Liver (tissue), 9 donors: Measurements from ENCODE around the gene NUP107. TPM values are rescaled to one million over a fixed set of nuclear protein-coding genes. Genes with fewer than 3 reads are reported as not detected.

Source experiments
- DNase-seq: peaks from one replicate; pipeline ENCODE4 v3.0.0-alpha.2; 2017; ENCODE audit warnings: low spot score
- H3K27ac ChIP-seq, 2 donors: one replicate each; pipeline ENCODE4 v1.7.0; 2013; ENCODE audit warnings: inconsistent platforms in 2 of 2, low read length in 2 of 2, control low read depth in 1 of 2, low read depth in 1 of 2, mild to moderate bottlenecking in 1 of 2
- H3K27me3 ChIP-seq, 4 donors: one replicate each; pipeline versions ENCODE4 v1.6.1 to v1.7.0; 2013; ENCODE audit warnings: low read length in 3 of 4, inconsistent platforms in 1 of 4, mild to moderate bottlenecking in 1 of 4, moderate library complexity in 1 of 4; ENCODE audit not compliant: control insufficient read depth in 4 of 4, insufficient read depth in 4 of 4
- H3K36me3 ChIP-seq, 4 donors: one replicate each; pipeline versions ENCODE4 v1.6.1 to v1.7.0; 2013; ENCODE audit warnings: low read length in 3 of 4, mild to moderate bottlenecking in 3 of 4, low read depth in 1 of 4, moderate library complexity in 1 of 4; ENCODE audit not compliant: control insufficient read depth in 4 of 4, insufficient read depth in 3 of 4
- H3K4me1 ChIP-seq, 4 donors: one replicate each; pipeline versions ENCODE4 v1.6.1 to v1.7.0; 2013; ENCODE audit warnings: low read length in 3 of 4, mild to moderate bottlenecking in 3 of 4, moderate library complexity in 1 of 4; ENCODE audit not compliant: control insufficient read depth in 4 of 4, insufficient read depth in 4 of 4
- H3K4me3 ChIP-seq, 3 donors: one replicate each; pipeline versions ENCODE4 v1.6.1 to v1.7.0; 2013; ENCODE audit warnings: low read length in 3 of 3, control low read depth in 1 of 3, low read depth in 1 of 3, mild to moderate bottlenecking in 1 of 3
- H3K9ac ChIP-seq, 2 donors: one replicate each; pipeline ENCODE4 v1.7.0; 2013; ENCODE audit warnings: low read length in 2 of 2, mild to moderate bottlenecking in 2 of 2, moderate library complexity in 2 of 2, control low read depth in 1 of 2, low read depth in 1 of 2
- H3K9me3 ChIP-seq, 4 donors: one replicate each; pipeline versions ENCODE4 v1.6.1 to v1.7.0; 2013; ENCODE audit warnings: low read length in 3 of 4; ENCODE audit not compliant: control insufficient read depth in 4 of 4
- EGR1 ChIP-seq, 2 donors: IDR thresholded peaks; 2 replicates each; pipeline ENCODE4 v1.6.1; 2016 to 2018; ENCODE audit warnings: antibody characterized with exemption in 2 of 2, low read depth in 2 of 2
- FOXA1 ChIP-seq: IDR thresholded peaks from 2 replicates; pipeline ENCODE4 v1.6.1; 2016; ENCODE audit warnings: antibody characterized with exemption
- FOXA2 ChIP-seq: IDR thresholded peaks from 2 replicates; pipeline ENCODE4 v1.6.1; 2016; ENCODE audit warnings: antibody characterized with exemption
- GABPA ChIP-seq, 2 donors: IDR thresholded peaks in 1 of 2; conservative IDR thresholded peaks in 1 of 2; 2 replicates each; pipeline ENCODE4 v1.6.1; 2016; ENCODE audit warnings: antibody characterized with exemption in 2 of 2, mild to moderate bottlenecking in 1 of 2, moderate library complexity in 1 of 2
- HNF4A ChIP-seq, 2 donors: conservative IDR thresholded peaks; 2 replicates each; pipeline ENCODE4 v1.6.1; 2016; ENCODE audit warnings: antibody characterized with exemption in 2 of 2, mild to moderate bottlenecking in 2 of 2
- JUND ChIP-seq, 2 donors: IDR thresholded peaks; 2 replicates each; pipeline ENCODE4 v1.6.1; 2016; ENCODE audit warnings: antibody characterized with exemption in 2 of 2
- RAD21 ChIP-seq, 2 donors: IDR thresholded peaks; 2 replicates each; pipeline ENCODE4 v1.6.1; 2016; ENCODE audit warnings: antibody characterized with exemption in 2 of 2, mild to moderate bottlenecking in 2 of 2
- RXRA ChIP-seq, 2 donors: IDR thresholded peaks; 2 replicates each; pipeline ENCODE4 v1.6.1; 2017 to 2018; ENCODE audit warnings: antibody characterized with exemption in 2 of 2, mild to moderate bottlenecking in 1 of 2
- SP1 ChIP-seq: IDR thresholded peaks from 2 replicates; pipeline ENCODE4 v1.6.1; 2018; ENCODE audit warnings: antibody characterized with exemption, mild to moderate bottlenecking
- YY1 ChIP-seq: IDR thresholded peaks from 2 replicates; pipeline ENCODE4 v1.6.1; 2016; ENCODE audit warnings: antibody characterized with exemption, mild to moderate bottlenecking
- WGBS: extraction: QIAGEN DNeasy Blood & Tissue Kit; methylation state at CpG from one replicate; pipeline ENCODE4 v1.1.7; 2013; 5-methylcytosine and 5-hydroxymethylcytosine counted together
- polyA plus RNA-seq, 2 donors: library from polyadenylated mRNA; stranded (reverse) in 1 of 2; unstranded in 1 of 2; fragments of 200-250 nt in 1 of 2; fragments of >200 nt in 1 of 2; fragmentation: Nextera tagmentation in 1 of 2; extraction: Ambion mirVana in 1 of 2; gene quantifications; one replicate each; pipeline versions ENCODE4 v1.2.1 to v1.2.3, GENCODE V29; 2013 to 2015
- total RNA-seq, 2 donors: library from RNA; depleted of rRNA; stranded (reverse); fragments of >200 nt; gene quantifications; one replicate each; pipeline ENCODE4 v1.2.3, GENCODE V29; 2014
- TF ChIP-seq, protein P1 (sequence below): IDR thresholded peaks from 2 replicates; pipeline ENCODE4 v1.6.1; 2016; ENCODE audit warnings: antibody characterized with exemption
- TF ChIP-seq, protein P2 (sequence below): fragments of 150-350 bp; IDR thresholded peaks from 2 replicates; pipeline ENCODE4 v1.5.1; 2017; ENCODE audit warnings: improper control_type of control experiment, low read depth, low read length; ENCODE audit not compliant: missing input control
- TF ChIP-seq, protein P3 (sequence below): IDR thresholded peaks from 2 replicates; pipeline ENCODE4 v1.6.1; 2016; ENCODE audit warnings: antibody characterized with exemption
- TF ChIP-seq, protein P4 (sequence below): IDR thresholded peaks from 2 replicates; pipeline ENCODE4 v1.6.1; 2016; ENCODE audit warnings: antibody characterized with exemption
- donor health status: healthy.
- donor health status: healthy.
- donor health status: healthy.
- donor health status: healthy.
- donor health status: healthy.

Gene NUP107
- total and polyA plus RNA-seq, 4 donors, result 6.3 to 38.3 (median 16.2) TPM

DNA sequence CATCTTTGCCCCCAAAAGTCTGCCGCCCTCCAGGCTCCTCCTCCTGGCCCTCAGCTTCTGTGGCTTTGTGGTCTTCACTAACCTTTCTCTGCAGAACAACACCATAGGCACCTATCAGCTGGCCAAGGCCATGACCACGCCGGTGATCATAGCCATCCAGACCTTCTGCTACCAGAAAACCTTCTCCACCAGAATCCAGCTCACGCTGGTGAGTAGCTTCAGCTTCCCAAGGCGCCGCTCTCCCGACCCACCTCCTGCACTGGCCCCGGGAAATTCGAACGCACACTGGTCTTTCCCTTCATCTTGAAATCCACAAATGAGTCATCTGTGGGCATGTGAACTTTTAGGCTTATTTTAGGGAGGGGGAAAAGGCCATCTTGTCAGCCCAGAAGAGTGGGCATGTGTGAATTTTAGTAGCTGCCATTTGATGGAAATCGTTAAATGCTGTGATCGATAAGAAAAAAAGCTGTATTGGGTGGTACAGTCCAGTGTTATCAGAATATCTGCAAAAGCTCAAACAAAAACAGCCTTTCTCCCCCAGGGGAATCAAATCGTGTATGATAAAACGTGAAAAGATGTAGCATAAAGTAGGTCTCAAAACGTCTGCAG is 59.9 kb downstream of the NUP107 start:
- WGBS, result 4% methylated on average over 15 of the region's 15 CpGs
- Histone ChIP-seq H3K36me3 (peaks cover 0 to 3% (median 0%) of the 10 kb centered on the region in 4 donors), H3K9me3 (no peaks in the 10 kb centered on the region), H3K9ac (peak overlapping the region; percentile 21 to 82), H3K4me1 (peaks cover 0 to 25% (median 10%) of the 10 kb centered on the region in 4 donors), H3K4me3 (peak overlapping the region; percentile 54 to 88 (median 65)), H3K27me3 (no peaks in the 10 kb centered on the region), H3K27ac (peak overlapping the region; percentile 77 to 78)
- DNase-seq, result peak; percentile 52
- TF ChIP-seq RAD21 (IDR thresholded peaks at IDR 0.05), result peak in 1 of 2 donors; percentile 41
- TF ChIP-seq, protein P1, sequence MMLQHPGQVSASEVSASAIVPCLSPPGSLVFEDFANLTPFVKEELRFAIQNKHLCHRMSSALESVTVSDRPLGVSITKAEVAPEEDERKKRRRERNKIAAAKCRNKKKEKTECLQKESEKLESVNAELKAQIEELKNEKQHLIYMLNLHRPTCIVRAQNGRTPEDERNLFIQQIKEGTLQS, result no peak

DNA sequence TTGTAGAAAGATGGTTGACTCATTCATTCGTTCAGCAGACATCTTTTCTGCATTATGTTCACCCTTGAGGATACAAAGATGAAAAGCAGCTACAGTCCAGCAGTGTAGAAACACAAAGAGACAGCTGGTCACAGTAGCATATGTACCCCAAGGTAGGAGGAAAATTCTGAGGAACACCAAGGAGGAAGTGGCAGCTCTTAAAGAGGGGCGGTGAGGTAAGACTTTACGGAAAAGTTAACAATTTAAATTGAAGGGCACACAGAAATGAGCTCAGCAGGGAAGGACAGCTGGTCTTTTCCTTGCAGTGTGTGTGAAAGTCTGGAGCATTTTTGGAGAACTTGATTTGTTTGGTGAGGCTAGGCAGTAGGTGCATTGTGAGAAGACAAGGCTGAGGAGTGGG is 62.7 kb downstream of the NUP107 start:
- H3K4me3 ChIP-seq, result no peak overlapping the region
- DNase-seq, result no peak
- 96% methylated on average over 3 of the region's 3 CpGs for WGBS
- H3K9ac ChIP-seq, result no peak overlapping the region
- H3K36me3 ChIP-seq, result peaks cover 0 to 8% (median 4%) of the 10 kb centered on the region in 4 donors
- no peaks in the 10 kb centered on the region for H3K9me3 ChIP-seq
- H3K27me3 ChIP-seq, result no peaks in the 10 kb centered on the region
- no peak overlapping the region for H3K27ac ChIP-seq
- H3K4me1 ChIP-seq, result peaks cover 0 to 25% (median 10%) of the 10 kb centered on the region in 4 donors
- TF ChIP-seq, protein P2, sequence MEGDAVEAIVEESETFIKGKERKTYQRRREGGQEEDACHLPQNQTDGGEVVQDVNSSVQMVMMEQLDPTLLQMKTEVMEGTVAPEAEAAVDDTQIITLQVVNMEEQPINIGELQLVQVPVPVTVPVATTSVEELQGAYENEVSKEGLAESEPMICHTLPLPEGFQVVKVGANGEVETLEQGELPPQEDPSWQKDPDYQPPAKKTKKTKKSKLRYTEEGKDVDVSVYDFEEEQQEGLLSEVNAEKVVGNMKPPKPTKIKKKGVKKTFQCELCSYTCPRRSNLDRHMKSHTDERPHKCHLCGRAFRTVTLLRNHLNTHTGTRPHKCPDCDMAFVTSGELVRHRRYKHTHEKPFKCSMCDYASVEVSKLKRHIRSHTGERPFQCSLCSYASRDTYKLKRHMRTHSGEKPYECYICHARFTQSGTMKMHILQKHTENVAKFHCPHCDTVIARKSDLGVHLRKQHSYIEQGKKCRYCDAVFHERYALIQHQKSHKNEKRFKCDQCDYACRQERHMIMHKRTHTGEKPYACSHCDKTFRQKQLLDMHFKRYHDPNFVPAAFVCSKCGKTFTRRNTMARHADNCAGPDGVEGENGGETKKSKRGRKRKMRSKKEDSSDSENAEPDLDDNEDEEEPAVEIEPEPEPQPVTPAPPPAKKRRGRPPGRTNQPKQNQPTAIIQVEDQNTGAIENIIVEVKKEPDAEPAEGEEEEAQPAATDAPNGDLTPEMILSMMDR, result no peak
- TF ChIP-seq EGR1 (IDR thresholded peaks at IDR 0.05; ENCODE audit: low read depth in 2 of 2), result no peak
- TF ChIP-seq GABPA (IDR thresholded peaks at IDR 0.05 in 1 of 2, conservative IDR thresholded peaks at IDR 0.05 in 1 of 2), result no peak
- no peak for TF ChIP-seq FOXA2
- no peak for TF ChIP-seq FOXA1
- TF ChIP-seq HNF4A (conservative IDR thresholded peaks at IDR 0.05), result no peak
- TF ChIP-seq, protein P1, result no peak
- no peak for TF ChIP-seq SP1
- TF ChIP-seq RXRA (IDR thresholded peaks at IDR 0.05), result no peak
- TF ChIP-seq, protein P3, sequence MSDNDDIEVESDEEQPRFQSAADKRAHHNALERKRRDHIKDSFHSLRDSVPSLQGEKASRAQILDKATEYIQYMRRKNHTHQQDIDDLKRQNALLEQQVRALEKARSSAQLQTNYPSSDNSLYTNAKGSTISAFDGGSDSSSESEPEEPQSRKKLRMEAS, result no peak
- TF ChIP-seq, protein P4, sequence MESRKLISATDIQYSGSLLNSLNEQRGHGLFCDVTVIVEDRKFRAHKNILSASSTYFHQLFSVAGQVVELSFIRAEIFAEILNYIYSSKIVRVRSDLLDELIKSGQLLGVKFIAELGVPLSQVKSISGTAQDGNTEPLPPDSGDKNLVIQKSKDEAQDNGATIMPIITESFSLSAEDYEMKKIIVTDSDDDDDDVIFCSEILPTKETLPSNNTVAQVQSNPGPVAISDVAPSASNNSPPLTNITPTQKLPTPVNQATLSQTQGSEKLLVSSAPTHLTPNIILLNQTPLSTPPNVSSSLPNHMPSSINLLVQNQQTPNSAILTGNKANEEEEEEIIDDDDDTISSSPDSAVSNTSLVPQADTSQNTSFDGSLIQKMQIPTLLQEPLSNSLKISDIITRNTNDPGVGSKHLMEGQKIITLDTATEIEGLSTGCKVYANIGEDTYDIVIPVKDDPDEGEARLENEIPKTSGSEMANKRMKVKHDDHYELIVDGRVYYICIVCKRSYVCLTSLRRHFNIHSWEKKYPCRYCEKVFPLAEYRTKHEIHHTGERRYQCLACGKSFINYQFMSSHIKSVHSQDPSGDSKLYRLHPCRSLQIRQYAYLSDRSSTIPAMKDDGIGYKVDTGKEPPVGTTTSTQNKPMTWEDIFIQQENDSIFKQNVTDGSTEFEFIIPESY, result no peak
- no peak for TF ChIP-seq YY1
- TF ChIP-seq JUND (IDR thresholded peaks at IDR 0.05), result no peak
